ENCODE measurements around the gene DUS2.

DUS2 gene

DNA sequence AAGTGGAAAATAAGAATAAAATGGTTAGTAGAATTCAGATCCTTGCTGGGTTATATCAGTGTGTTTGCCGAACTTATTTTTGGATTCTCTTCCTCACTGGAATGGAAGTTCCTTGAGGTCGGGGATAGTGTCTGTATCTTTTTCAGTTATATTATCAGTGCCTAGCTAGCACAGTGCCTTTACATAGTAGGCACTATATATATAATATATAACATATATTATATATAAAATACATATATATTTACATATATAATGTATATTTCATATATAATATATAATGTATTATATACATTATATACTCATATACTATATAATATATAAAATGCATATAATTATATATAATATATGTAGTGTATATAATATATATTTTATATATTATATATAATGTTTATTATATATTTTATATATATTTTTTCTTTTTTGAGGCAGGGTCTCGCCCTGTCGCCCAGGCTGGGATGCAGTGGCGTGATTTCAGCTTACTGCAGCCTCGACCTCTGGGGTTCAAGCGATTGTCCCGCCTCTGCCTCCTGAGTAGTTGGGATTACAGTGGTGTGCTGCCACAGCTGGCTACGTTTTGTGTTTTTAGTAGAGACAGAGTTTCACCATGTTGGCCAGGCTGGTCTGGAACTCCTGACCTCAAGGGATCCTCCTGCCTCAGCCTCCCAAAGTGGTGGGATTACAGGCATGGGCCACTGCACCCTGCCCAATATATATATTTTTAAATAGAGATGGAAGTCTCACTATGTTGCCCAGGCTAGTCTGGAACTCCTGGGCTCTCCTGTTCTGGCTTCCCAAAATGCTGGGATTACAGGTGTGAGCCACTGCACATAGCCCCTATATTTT is 65.3 kb downstream of the DUS2 start:
- H3K27ac ChIP-seq (ENCODE audit: extremely low read depth, low read depth, low read length) = no peak overlapping the region; the same call in 1 of the 2 replicates
- ChIA-PET POLR2A (no interaction called here), CTCF (interaction anchor here (0.7 to 1.3 kb wide), 5 partner anchors 23 to 241 kb away, joined by 3 to 4 read pairs (median 3); no protein-coding TSS in a partner anchor)
- TF ChIP-seq ZNF600 (tag by site-specific recombination; IDR thresholded peaks at IDR 0.05) = peak; percentile 83
- TF ChIP-seq, protein P1, sequence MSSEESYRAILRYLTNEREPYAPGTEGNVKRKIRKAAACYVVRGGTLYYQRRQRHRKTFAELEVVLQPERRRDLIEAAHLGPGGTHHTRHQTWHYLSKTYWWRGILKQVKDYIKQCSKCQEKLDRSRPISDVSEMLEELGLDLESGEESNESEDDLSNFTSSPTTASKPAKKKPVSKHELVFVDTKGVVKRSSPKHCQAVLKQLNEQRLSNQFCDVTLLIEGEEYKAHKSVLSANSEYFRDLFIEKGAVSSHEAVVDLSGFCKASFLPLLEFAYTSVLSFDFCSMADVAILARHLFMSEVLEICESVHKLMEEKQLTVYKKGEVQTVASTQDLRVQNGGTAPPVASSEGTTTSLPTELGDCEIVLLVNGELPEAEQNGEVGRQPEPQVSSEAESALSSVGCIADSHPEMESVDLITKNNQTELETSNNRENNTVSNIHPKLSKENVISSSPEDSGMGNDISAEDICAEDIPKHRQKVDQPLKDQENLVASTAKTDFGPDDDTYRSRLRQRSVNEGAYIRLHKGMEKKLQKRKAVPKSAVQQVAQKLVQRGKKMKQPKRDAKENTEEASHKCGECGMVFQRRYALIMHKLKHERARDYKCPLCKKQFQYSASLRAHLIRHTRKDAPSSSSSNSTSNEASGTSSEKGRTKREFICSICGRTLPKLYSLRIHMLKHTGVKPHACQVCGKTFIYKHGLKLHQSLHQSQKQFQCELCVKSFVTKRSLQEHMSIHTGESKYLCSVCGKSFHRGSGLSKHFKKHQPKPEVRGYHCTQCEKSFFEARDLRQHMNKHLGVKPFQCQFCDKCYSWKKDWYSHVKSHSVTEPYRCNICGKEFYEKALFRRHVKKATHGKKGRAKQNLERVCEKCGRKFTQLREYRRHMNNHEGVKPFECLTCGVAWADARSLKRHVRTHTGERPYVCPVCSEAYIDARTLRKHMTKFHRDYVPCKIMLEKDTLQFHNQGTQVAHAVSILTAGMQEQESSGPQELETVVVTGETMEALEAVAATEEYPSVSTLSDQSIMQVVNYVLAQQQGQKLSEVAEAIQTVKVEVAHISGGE (tag by site-specific recombination; conservative IDR thresholded peaks at IDR 0.05; ENCODE audit: low read depth) = no peak
- TF ChIP-seq, protein P2, sequence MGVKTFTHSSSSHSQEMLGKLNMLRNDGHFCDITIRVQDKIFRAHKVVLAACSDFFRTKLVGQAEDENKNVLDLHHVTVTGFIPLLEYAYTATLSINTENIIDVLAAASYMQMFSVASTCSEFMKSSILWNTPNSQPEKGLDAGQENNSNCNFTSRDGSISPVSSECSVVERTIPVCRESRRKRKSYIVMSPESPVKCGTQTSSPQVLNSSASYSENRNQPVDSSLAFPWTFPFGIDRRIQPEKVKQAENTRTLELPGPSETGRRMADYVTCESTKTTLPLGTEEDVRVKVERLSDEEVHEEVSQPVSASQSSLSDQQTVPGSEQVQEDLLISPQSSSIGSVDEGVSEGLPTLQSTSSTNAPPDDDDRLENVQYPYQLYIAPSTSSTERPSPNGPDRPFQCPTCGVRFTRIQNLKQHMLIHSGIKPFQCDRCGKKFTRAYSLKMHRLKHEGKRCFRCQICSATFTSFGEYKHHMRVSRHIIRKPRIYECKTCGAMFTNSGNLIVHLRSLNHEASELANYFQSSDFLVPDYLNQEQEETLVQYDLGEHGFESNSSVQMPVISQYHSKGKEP (tag by site-specific recombination; IDR thresholded peaks at IDR 0.05) = no peak
- no peak for TF ChIP-seq GLI4 (tag by site-specific recombination; IDR thresholded peaks at IDR 0.05)
- no peak for TF ChIP-seq YY1 (tag by site-specific recombination; IDR thresholded peaks at IDR 0.05)
- TF ChIP-seq ZNF654 (tag by site-specific recombination; IDR thresholded peaks at IDR 0.05; ENCODE audit: low read depth) = no peak
- no peak for TF ChIP-seq ZNF664 (tag by site-specific recombination; IDR thresholded peaks at IDR 0.05)
- no peak for TF ChIP-seq ZNF214 (tag by site-specific recombination; IDR thresholded peaks at IDR 0.05; ENCODE audit: borderline replicate concordance)
- peaks cover 30% of the 10 kb centered on the region for H3K4me1 ChIP-seq (ENCODE audit: control insufficient read depth, insufficient read depth, low read length)
- H3K4me3 ChIP-seq (ENCODE audit: low read depth, low read length) = no peak overlapping the region
- H3K9me3 ChIP-seq (ENCODE audit: control insufficient read depth, insufficient read depth, low read depth, low read length) = no peaks in the 10 kb centered on the region
- no peaks in the 10 kb centered on the region for H3K36me3 ChIP-seq (ENCODE audit: control insufficient read depth in 2 of 2, insufficient read depth in 1 of 2, low read length in 2 of 2)

DNA sequence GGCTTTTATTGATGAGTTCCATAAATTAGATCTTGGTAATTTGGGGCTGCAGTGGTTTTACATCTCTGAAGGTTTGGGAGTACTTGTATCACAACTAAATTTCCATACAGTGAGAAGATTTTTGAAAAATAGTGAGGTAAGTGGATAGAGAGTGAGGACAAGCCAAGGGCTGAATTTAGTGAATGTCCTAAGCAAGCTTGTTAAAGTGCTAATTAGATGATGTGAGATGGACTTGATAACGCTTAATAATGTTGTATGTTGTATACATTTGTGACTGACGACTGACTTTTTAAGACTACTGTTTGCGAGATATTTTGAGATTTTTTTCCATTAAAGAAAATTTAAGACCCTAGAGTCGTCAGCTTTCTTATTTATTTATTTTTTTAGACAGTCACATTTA is 66.0 kb downstream of the DUS2 start:
- CTCF ChIA-PET = interaction anchor here (0.9 to 1.0 kb wide), 3 partner anchors 23 to 240 kb away, joined by 3 to 4 read pairs (median 4); partner anchors contain the start of gene SLC7A6
- POLR2A ChIA-PET = no interaction called here
- no peak overlapping the region; the same call in 1 of the 2 replicates for H3K27ac ChIP-seq (ENCODE audit: extremely low read depth, low read depth, low read length)
- TF ChIP-seq, protein P3, sequence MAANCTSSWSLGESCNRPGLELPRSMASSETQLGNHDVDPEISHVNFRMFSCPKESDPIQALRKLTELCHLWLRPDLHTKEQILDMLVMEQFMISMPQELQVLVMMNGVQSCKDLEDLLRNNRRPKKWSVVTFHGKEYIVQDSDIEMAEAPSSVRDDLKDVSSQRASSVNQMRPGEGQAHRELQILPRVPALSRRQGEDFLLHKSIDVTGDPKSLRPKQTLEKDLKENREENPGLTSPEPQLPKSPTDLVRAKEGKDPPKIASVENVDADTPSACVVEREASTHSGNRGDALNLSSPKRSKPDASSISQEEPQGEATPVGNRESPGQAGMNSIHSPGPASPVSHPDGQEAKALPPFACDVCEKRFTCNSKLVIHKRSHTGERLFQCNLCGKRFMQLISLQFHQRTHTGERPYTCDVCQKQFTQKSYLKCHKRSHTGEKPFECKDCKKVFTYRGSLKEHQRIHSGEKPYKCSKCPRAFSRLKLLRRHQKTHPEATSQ (tag by site-specific recombination; IDR thresholded peaks at IDR 0.05) = no peak
- TF ChIP-seq, protein P4, sequence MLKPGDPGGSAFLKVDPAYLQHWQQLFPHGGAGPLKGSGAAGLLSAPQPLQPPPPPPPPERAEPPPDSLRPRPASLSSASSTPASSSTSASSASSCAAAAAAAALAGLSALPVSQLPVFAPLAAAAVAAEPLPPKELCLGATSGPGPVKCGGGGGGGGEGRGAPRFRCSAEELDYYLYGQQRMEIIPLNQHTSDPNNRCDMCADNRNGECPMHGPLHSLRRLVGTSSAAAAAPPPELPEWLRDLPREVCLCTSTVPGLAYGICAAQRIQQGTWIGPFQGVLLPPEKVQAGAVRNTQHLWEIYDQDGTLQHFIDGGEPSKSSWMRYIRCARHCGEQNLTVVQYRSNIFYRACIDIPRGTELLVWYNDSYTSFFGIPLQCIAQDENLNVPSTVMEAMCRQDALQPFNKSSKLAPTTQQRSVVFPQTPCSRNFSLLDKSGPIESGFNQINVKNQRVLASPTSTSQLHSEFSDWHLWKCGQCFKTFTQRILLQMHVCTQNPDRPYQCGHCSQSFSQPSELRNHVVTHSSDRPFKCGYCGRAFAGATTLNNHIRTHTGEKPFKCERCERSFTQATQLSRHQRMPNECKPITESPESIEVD (tag by site-specific recombination; IDR thresholded peaks at IDR 0.05) = peak; percentile 62
- TF ChIP-seq ZNF555 (tag by site-specific recombination; conservative IDR thresholded peaks at IDR 0.05) (no peak), ZNF558 (tag by site-specific recombination; IDR thresholded peaks at IDR 0.05) (no peak), ZNF664 (tag by site-specific recombination; IDR thresholded peaks at IDR 0.05) (peak; percentile 72; the same call in 1 of the 2 replicates), ZSCAN30 (tag by site-specific recombination; IDR thresholded peaks at IDR 0.05) (no peak), TRIM28 (IDR thresholded peaks at IDR 0.05; ENCODE audit: borderline replicate concordance, low read length) (no peak), ZNF140 (tag by site-specific recombination; IDR thresholded peaks at IDR 0.05) (no peak), YY2 (tag by site-specific recombination; IDR thresholded peaks at IDR 0.05) (no peak), SP7 (tag by site-specific recombination; IDR thresholded peaks at IDR 0.05) (0 out of 2 replicates have a peak, but pooled peaks have one; percentile 35), ZIC2 (tag by site-specific recombination; IDR thresholded peaks at IDR 0.05) (no peak), ZNF132 (tag by site-specific recombination; IDR thresholded peaks at IDR 0.05; ENCODE audit: borderline replicate concordance) (no peak)
- TF ChIP-seq, protein P2 (tag by site-specific recombination; IDR thresholded peaks at IDR 0.05) = peak; percentile 6; the same call in 1 of the 2 replicates
- TF ChIP-seq, protein P5, sequence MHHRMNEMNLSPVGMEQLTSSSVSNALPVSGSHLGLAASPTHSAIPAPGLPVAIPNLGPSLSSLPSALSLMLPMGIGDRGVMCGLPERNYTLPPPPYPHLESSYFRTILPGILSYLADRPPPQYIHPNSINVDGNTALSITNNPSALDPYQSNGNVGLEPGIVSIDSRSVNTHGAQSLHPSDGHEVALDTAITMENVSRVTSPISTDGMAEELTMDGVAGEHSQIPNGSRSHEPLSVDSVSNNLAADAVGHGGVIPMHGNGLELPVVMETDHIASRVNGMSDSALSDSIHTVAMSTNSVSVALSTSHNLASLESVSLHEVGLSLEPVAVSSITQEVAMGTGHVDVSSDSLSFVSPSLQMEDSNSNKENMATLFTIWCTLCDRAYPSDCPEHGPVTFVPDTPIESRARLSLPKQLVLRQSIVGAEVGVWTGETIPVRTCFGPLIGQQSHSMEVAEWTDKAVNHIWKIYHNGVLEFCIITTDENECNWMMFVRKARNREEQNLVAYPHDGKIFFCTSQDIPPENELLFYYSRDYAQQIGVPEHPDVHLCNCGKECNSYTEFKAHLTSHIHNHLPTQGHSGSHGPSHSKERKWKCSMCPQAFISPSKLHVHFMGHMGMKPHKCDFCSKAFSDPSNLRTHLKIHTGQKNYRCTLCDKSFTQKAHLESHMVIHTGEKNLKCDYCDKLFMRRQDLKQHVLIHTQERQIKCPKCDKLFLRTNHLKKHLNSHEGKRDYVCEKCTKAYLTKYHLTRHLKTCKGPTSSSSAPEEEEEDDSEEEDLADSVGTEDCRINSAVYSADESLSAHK (tag by site-specific recombination; IDR thresholded peaks at IDR 0.05) = no peak

More for the DNA sequence above, 66.0 kb downstream of the DUS2 start:
- H3K36me3 ChIP-seq (ENCODE audit: control insufficient read depth in 2 of 2, insufficient read depth in 1 of 2, low read length in 2 of 2) = no peaks in the 10 kb centered on the region
- H3K9me3 ChIP-seq (ENCODE audit: control insufficient read depth, insufficient read depth, low read depth, low read length) = no peaks in the 10 kb centered on the region
- peaks cover 28% of the 10 kb centered on the region for H3K4me1 ChIP-seq (ENCODE audit: control insufficient read depth, insufficient read depth, low read length)
- no peak overlapping the region for H3K4me3 ChIP-seq (ENCODE audit: low read depth, low read length)
